ENCODE data around the gene NRXN3.

The NRXN3 gene

DNA sequence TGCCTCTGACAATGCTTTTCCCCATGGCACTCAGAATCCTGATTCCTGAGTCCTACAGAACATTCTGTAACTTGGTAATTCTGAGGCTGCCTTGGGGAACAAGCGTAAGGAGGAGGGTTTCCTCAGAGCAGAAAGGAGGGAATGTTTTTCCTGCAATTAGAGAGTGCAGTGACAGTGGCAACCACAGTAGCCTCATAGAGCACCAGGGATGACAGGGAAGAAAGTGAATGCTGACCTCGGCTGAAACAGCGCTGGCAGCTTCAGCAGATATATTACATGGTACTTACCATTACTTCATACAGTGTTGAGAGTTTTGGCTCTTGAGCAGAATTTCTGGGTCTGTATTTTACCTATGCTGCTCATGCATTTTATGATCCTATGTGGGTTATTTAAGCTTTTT is 757.1 kb downstream of the NRXN3 start:
- peaks cover 0 to 3% (median 0%) of the 10 kb centered on the region in 5 experiments for H3K9me3 ChIP-seq (ENCODE audit: control extremely low read depth in 1 of 5, control insufficient read depth in 4 of 5, insufficient read depth in 2 of 5, low read depth in 1 of 5, low read length in 4 of 5)
- H3K4me1 ChIP-seq (ENCODE audit: control extremely low read depth in 1 of 4, control insufficient read depth in 4 of 4, insufficient read depth in 4 of 4, low read length in 3 of 4): no peaks in the 10 kb centered on the region
- no peaks in the 10 kb centered on the region for H3K36me3 ChIP-seq (ENCODE audit: control insufficient read depth in 4 of 4, insufficient read depth in 4 of 4, low read length in 3 of 4)
- CTCF ChIA-PET: no interaction called here
- H3K4me3 ChIP-seq (ENCODE audit: control insufficient read depth in 1 of 7, extremely low read depth in 1 of 7, insufficient read depth in 4 of 7, low read depth in 2 of 7, low read length in 6 of 7): no peak overlapping the region
- no peak overlapping the region for H3K27ac ChIP-seq (ENCODE audit: insufficient read depth in 1 of 2, low read depth in 1 of 2, low read length in 2 of 2, poor library complexity in 1 of 2, severe bottlenecking in 2 of 2)
- H3K27me3 ChIP-seq (replicated peaks in 2 of 5; ENCODE audit: control insufficient read depth in 4 of 5, insufficient read depth in 5 of 5, low read length in 4 of 5): peaks cover 0 to 6% (median 2%) of the 10 kb centered on the region in 5 experiments
- no CpG with 5 or more reads among the region's 3 CpGs for WGBS (ENCODE audit: insufficient coverage)
- POLR2A ChIA-PET: no interaction called here
- no peak for DNase-seq

DNA sequence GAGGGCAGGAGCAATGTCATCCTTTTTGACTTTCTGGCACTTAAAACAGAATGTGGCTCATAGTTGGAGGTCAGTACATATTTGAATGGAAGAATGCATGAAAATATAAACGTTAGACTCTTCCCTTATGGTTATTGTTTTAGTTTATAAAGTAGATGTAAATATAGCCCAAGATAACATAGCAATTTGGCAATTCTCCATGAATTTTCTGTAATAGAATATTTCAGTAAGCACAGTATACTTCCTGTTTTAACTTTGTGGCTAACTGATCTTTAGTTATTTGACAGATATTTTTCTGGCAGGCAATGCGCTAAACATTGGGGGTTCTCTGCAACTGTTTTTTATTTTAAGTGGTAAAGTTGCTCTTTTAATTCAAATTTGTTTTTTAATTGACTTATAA is 763.0 kb downstream of the NRXN3 start:
- Histone ChIP-seq H3K27me3 (replicated peaks in 2 of 5; ENCODE audit: control insufficient read depth in 4 of 5, insufficient read depth in 5 of 5, low read length in 4 of 5) (no peaks in the 10 kb centered on the region), H3K36me3 (ENCODE audit: control insufficient read depth in 4 of 4, insufficient read depth in 4 of 4, low read length in 3 of 4) (no peaks in the 10 kb centered on the region), H3K9me3 (ENCODE audit: control extremely low read depth in 1 of 5, control insufficient read depth in 4 of 5, insufficient read depth in 2 of 5, low read depth in 1 of 5, low read length in 4 of 5) (peaks cover 0 to 3% (median 0%) of the 10 kb centered on the region in 5 experiments), H3K27ac (ENCODE audit: insufficient read depth in 1 of 2, low read depth in 1 of 2, low read length in 2 of 2, poor library complexity in 1 of 2, severe bottlenecking in 2 of 2) (no peak overlapping the region), H3K4me3 (ENCODE audit: control insufficient read depth in 1 of 7, extremely low read depth in 1 of 7, insufficient read depth in 4 of 7, low read depth in 2 of 7, low read length in 6 of 7) (no peak overlapping the region), H3K4me1 (ENCODE audit: control extremely low read depth in 1 of 4, control insufficient read depth in 4 of 4, insufficient read depth in 4 of 4, low read length in 3 of 4) (peaks cover 0 to 10% (median 0%) of the 10 kb centered on the region in 4 experiments)
- DNase-seq: peak; percentile 8 to 65 (median 60)
- CTCF ChIA-PET: interaction anchor here (0.8 to 1.9 kb wide), 6 partner anchors 9 to 866 kb away, joined by 3 to 10 read pairs (median 4); no protein-coding TSS in a partner anchor
- WGBS (ENCODE audit: insufficient coverage): no CpG with 5 or more reads among the region's 2 CpGs
- POLR2A ChIA-PET: no interaction called here

DNA sequence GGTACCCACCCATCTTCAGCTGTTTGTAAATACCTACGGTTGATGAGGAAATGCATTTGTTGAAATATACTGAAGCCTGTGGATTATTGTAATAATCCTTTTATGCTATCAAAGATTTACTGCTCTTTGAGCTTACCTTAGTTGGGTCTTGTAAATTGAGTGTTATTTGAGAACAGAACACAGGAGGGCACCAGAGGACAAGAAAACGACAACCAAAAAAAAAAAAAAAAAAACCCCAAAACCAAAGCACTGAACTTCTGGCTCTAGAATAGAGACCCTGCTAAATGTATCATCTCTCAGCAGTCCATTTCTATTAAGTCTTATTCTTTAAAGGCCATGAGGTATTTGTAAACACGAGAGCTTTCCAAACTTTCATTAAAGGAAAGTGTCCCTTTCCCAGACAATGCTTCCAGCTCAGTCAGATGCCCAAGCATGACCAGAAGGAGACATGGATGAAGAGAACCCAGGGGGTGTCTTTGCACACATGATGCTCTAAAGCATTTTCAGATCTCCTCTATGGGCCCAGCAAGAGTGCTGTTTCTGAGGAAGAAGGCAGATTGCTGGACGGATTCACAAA is 763.9 kb downstream of the NRXN3 start:
- Histone ChIP-seq H3K4me1 (ENCODE audit: control extremely low read depth in 1 of 4, control insufficient read depth in 4 of 4, insufficient read depth in 4 of 4, low read length in 3 of 4) (peaks cover 0 to 10% (median 0%) of the 10 kb centered on the region in 4 experiments), H3K36me3 (ENCODE audit: control insufficient read depth in 4 of 4, insufficient read depth in 4 of 4, low read length in 3 of 4) (no peaks in the 10 kb centered on the region), H3K4me3 (ENCODE audit: control insufficient read depth in 1 of 7, extremely low read depth in 1 of 7, insufficient read depth in 4 of 7, low read depth in 2 of 7, low read length in 6 of 7) (no peak overlapping the region), H3K27ac (ENCODE audit: insufficient read depth in 1 of 2, low read depth in 1 of 2, low read length in 2 of 2, poor library complexity in 1 of 2, severe bottlenecking in 2 of 2) (no peak overlapping the region), H3K27me3 (replicated peaks in 2 of 5; ENCODE audit: control insufficient read depth in 4 of 5, insufficient read depth in 5 of 5, low read length in 4 of 5) (no peaks in the 10 kb centered on the region), H3K9me3 (ENCODE audit: control extremely low read depth in 1 of 5, control insufficient read depth in 4 of 5, insufficient read depth in 2 of 5, low read depth in 1 of 5, low read length in 4 of 5) (peaks cover 0 to 3% (median 0%) of the 10 kb centered on the region in 5 experiments)
- CTCF ChIA-PET: interaction anchor here (0.7 to 1.9 kb wide), 10 partner anchors 8 to 1917 kb away, joined by 3 to 10 read pairs (median 4); no protein-coding TSS in a partner anchor
- WGBS (ENCODE audit: insufficient coverage): 42% methylated on average over 2 of the region's 4 CpGs
- peak; percentile 41 to 76 (median 70) for DNase-seq
- POLR2A ChIA-PET: no interaction called here

DNA sequence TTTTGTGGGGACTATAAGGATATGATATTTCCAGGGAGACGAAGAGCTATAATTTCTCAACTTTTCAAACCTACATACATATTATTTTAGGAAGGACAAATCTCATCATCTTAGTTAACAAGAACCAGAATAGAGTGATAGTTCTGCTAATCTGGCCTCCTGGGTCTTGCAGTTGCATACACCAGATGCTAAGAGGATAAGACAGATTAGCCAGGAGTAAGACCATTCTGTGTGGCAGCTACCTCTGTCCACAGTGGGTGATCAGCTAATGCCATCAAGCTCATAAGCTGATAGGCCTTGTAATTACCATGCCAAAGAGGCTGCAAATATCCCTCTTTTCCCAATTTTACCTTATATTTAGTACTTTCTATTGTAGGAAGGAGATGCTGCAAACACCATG is 776.8 kb downstream of the NRXN3 start:
- H3K36me3 ChIP-seq (ENCODE audit: control insufficient read depth in 4 of 4, insufficient read depth in 4 of 4, low read length in 3 of 4): no peaks in the 10 kb centered on the region
- WGBS (ENCODE audit: insufficient coverage): no CpG with 5 or more reads among the region's 1 CpG
- POLR2A ChIA-PET: no interaction called here
- H3K9me3 ChIP-seq (ENCODE audit: control extremely low read depth in 1 of 5, control insufficient read depth in 4 of 5, insufficient read depth in 2 of 5, low read depth in 1 of 5, low read length in 4 of 5): no peaks in the 10 kb centered on the region
- H3K27ac ChIP-seq (ENCODE audit: insufficient read depth in 1 of 2, low read depth in 1 of 2, low read length in 2 of 2, poor library complexity in 1 of 2, severe bottlenecking in 2 of 2): no peak overlapping the region
- no peaks in the 10 kb centered on the region for H3K4me1 ChIP-seq (ENCODE audit: control extremely low read depth in 1 of 4, control insufficient read depth in 4 of 4, insufficient read depth in 4 of 4, low read length in 3 of 4)
- H3K4me3 ChIP-seq (ENCODE audit: control insufficient read depth in 1 of 7, extremely low read depth in 1 of 7, insufficient read depth in 4 of 7, low read depth in 2 of 7, low read length in 6 of 7): no peak overlapping the region
- DNase-seq: no peak
- CTCF ChIA-PET: no interaction called here
- H3K27me3 ChIP-seq (replicated peaks in 2 of 5; ENCODE audit: control insufficient read depth in 4 of 5, insufficient read depth in 5 of 5, low read length in 4 of 5): peaks cover 0 to 32% (median 4%) of the 10 kb centered on the region in 5 experiments

DNA sequence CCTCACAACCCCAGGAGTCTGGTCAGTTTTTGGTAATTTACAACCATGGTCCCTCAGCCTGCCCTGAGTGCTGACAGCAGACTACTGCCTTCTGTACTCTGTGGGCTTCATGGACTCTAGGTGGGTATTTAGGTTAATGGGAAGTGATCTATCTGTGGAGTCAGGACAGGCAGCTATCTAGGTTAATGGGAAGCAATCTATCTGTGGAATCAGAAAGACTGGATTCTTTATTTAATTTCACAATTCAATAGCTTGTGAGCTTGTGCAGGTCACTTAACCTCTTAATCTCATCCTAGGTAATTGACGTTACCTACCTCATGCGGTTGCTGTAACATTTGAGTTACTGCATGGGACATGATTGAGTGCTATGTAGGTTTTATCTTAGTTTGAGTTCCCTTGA is 777.5 kb downstream of the NRXN3 start:
- DNase-seq: no peak
- POLR2A ChIA-PET: no interaction called here
- H3K4me3 ChIP-seq (ENCODE audit: control insufficient read depth in 1 of 7, extremely low read depth in 1 of 7, insufficient read depth in 4 of 7, low read depth in 2 of 7, low read length in 6 of 7): no peak overlapping the region
- no CpG with 5 or more reads among the region's 2 CpGs for WGBS (ENCODE audit: insufficient coverage)
- CTCF ChIA-PET: no interaction called here
- H3K27ac ChIP-seq (ENCODE audit: insufficient read depth in 1 of 2, low read depth in 1 of 2, low read length in 2 of 2, poor library complexity in 1 of 2, severe bottlenecking in 2 of 2): no peak overlapping the region
- H3K27me3 ChIP-seq (replicated peaks in 2 of 5; ENCODE audit: control insufficient read depth in 4 of 5, insufficient read depth in 5 of 5, low read length in 4 of 5): peaks cover 0 to 29% (median 4%) of the 10 kb centered on the region in 5 experiments
- no peaks in the 10 kb centered on the region for H3K4me1 ChIP-seq (ENCODE audit: control extremely low read depth in 1 of 4, control insufficient read depth in 4 of 4, insufficient read depth in 4 of 4, low read length in 3 of 4)
- H3K36me3 ChIP-seq (ENCODE audit: control insufficient read depth in 4 of 4, insufficient read depth in 4 of 4, low read length in 3 of 4): no peaks in the 10 kb centered on the region
- H3K9me3 ChIP-seq (ENCODE audit: control extremely low read depth in 1 of 5, control insufficient read depth in 4 of 5, insufficient read depth in 2 of 5, low read depth in 1 of 5, low read length in 4 of 5): no peaks in the 10 kb centered on the region

DNA sequence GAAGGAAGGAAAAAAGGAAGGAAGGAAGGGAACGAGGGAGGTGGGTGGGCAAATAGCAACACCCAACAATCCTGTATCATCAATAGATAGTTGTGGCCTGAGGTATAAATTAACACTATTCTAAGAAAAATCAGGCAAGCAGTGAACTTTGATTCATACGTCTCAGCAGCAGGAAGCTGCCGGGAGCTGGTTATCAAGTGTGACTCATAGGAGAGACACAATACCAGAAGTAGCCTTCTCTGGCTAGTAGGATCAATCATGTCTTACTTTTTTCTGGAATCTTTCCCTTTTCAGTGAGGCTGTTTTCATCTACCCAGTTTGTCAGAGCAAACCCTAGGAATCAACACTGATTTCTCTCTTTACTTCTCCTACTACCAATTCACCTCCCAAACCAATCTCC is 780.5 kb downstream of the NRXN3 start:
- H3K4me1 ChIP-seq (ENCODE audit: control extremely low read depth in 1 of 4, control insufficient read depth in 4 of 4, insufficient read depth in 4 of 4, low read length in 3 of 4): no peaks in the 10 kb centered on the region
- ChIA-PET CTCF (interaction anchor here (1.5 kb wide), 1 partner anchor 14 kb away, joined by 4 read pairs; no protein-coding TSS in a partner anchor), POLR2A (no interaction called here)
- H3K9me3 ChIP-seq (ENCODE audit: control extremely low read depth in 1 of 5, control insufficient read depth in 4 of 5, insufficient read depth in 2 of 5, low read depth in 1 of 5, low read length in 4 of 5): no peaks in the 10 kb centered on the region
- no peak for DNase-seq
- no peak overlapping the region for H3K4me3 ChIP-seq (ENCODE audit: control insufficient read depth in 1 of 7, extremely low read depth in 1 of 7, insufficient read depth in 4 of 7, low read depth in 2 of 7, low read length in 6 of 7)
- H3K27me3 ChIP-seq (replicated peaks in 2 of 5; ENCODE audit: control insufficient read depth in 4 of 5, insufficient read depth in 5 of 5, low read length in 4 of 5): peaks cover 0 to 14% (median 2%) of the 10 kb centered on the region in 5 experiments
- WGBS (ENCODE audit: insufficient coverage): 30% methylated on average over 2 of the region's 3 CpGs
- H3K27ac ChIP-seq (ENCODE audit: insufficient read depth in 1 of 2, low read depth in 1 of 2, low read length in 2 of 2, poor library complexity in 1 of 2, severe bottlenecking in 2 of 2): no peak overlapping the region
- H3K36me3 ChIP-seq (ENCODE audit: control insufficient read depth in 4 of 4, insufficient read depth in 4 of 4, low read length in 3 of 4): no peaks in the 10 kb centered on the region

DNA sequence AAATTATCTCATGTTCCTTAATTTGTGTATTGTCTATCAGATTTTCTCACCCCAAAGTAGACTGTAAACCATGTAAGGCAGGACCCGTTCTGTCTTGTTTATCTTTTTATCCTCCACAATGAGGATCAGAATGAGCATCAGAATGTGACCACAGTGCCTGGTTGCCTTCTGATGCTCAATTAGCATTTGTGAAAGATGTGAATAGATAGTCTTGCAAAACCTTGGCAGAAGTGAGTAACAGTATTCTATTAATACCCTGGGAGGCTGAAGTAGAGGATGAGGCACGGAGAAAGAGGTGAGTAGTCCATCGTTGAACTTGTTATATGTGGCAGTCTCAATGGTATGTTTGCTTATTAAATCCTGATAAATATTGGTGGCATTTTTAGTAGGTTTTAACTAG is 781.4 kb downstream of the NRXN3 start:
- ChIA-PET CTCF (no interaction called here), POLR2A (no interaction called here)
- Histone ChIP-seq H3K27me3 (replicated peaks in 2 of 5; ENCODE audit: control insufficient read depth in 4 of 5, insufficient read depth in 5 of 5, low read length in 4 of 5) (peaks cover 0 to 12% (median 0%) of the 10 kb centered on the region in 5 experiments), H3K4me1 (ENCODE audit: control extremely low read depth in 1 of 4, control insufficient read depth in 4 of 4, insufficient read depth in 4 of 4, low read length in 3 of 4) (no peaks in the 10 kb centered on the region), H3K4me3 (ENCODE audit: control insufficient read depth in 1 of 7, extremely low read depth in 1 of 7, insufficient read depth in 4 of 7, low read depth in 2 of 7, low read length in 6 of 7) (no peak overlapping the region), H3K9me3 (ENCODE audit: control extremely low read depth in 1 of 5, control insufficient read depth in 4 of 5, insufficient read depth in 2 of 5, low read depth in 1 of 5, low read length in 4 of 5) (no peaks in the 10 kb centered on the region), H3K27ac (ENCODE audit: insufficient read depth in 1 of 2, low read depth in 1 of 2, low read length in 2 of 2, poor library complexity in 1 of 2, severe bottlenecking in 2 of 2) (no peak overlapping the region), H3K36me3 (ENCODE audit: control insufficient read depth in 4 of 4, insufficient read depth in 4 of 4, low read length in 3 of 4) (no peaks in the 10 kb centered on the region)
- DNase-seq: no peak
- 100% methylated on average over 3 of the region's 3 CpGs for WGBS (ENCODE audit: insufficient coverage)

Measured in common myeloid progenitor, CD34-positive (primary cell).